Stimulated activated CD4-positive, alpha-beta T cell treated with anti-CD3 and anti-CD28 coated beads, Interleukin-4, amount 100 ng/mL, for 1 hour (primary cell): ENCODE results near the gene LYST.

ENCODE experiments used
- DNase-seq: peaks from one replicate; pipeline ENCODE4 v3.0.0-alpha.2; 2020

Gene LYST

DNA sequence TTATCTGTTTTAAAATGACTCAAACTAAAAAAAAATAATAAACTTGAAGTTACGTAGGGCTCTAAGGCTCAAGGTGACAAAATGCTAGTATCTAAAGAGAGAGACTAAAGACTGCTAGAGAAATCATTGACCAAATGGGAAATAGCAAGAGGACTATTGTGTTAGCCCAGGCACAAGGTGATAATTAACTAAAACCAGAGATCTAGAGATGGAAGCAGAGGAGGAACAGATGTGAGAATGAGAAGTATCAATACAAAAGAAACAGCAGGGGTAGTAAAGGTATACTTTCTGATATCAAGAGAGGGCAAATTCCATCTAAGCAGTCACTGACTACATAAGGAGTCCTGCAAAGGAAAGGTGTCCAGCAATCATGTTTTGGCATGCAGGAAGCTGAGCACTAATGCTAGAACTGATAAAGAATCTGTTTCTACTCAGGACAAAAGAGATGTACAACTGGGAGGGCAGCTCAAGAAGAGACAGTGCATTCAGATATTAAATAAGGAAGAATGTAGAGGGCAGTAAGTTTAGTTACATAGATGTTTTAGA lies 116.9 kb downstream of the LYST start:
- no peak for DNase-seq

DNA sequence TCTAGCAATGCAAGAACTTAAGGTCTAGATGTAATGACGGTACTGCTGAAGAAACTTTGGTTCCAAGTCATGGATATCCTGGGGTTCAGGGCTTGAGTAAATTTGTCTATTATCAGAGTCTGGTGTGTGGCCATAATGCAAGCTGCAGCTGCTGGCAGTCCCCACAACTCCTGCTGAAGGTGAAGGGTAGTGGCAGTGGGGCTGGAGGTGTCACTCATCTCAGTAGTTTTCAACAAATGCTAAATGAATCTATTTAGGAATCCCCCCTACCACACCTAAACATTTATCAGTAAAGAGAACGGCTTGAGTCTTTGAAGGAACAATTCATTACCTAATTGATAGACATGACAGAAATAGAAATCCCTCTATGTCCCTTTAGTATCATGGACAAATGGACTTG lies 118.0 kb downstream of the LYST start:
- no peak for DNase-seq

DNA sequence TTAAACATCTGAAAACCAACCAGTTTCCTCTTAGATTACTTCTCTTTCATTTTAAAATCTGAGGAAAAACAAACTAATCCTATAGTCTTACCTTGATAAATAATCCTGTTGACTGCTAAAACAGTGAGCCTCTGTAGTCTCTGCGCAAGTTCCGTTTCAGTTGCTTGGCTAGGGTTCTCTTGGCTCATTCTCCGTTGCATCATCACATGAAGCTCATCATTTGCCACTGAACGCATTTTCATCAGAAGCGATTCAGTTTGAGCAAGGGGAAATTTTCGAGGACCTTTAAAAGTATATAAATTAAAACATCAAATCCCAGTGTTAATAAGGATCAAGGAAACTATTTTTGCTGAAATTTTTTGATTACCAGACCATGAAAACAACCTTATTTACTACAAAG lies 120.5 kb downstream of the LYST start:
- DNase-seq = no peak

DNA sequence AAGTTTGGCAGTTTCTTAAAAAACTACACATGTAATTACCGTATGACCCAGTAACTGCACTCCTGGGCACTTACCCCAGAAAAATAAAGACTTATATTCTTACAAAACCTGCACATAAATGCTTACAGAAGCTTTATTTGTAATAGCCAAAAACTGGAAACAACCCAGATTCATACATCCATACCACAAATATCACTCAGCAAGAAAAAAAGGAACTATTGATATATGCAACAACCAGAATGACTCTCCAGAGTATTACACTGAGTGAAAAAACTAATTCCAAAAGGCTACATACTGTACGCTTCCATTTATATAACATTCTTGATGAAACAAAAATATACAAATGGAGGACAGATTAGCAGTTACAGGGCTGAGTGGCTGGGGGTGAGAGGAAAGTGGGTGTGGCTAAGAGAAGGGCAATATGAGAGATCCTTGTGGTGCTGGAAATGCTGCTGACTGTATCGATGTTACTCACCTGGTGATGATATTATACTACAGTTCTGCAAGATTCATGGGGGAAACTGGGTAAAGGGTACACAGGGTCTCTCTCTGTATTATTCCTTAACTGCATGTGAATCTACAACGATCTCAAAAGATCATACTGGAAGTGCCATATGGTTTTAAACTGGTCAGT lies 121.1 kb downstream of the LYST start:
- no peak for DNase-seq

DNA sequence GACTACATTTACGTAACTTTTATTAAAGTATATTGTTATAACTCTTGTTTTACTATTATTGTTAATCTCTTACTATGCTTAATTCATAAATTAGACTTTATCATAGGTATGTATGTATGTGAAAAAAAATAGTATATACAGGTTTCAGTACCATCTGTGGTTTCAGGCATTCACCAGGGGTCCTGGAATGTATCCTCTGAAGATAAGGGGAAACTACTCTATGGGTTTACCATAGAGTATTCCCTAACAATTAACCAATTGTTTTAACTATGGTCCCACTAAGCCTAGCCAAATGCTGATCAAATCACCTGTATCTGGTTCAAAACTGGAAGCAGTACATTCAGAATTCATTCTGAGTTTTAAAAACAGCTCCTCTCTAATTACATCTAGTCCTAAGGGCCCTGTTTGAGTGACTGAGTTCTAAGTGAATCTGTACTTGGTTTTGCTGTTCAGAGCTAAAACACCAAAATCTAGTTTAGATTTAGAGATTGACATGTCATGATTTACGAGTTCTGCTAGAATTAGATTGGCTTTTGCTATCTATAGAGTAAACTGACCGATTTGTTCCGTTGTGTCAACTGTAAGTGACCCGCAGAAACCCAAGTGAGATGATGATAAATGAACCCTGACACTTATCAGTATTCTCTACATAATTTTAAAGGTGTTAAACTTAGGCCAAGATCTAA lies 123.6 kb downstream of the LYST start:
- DNase-seq = no peak

DNA sequence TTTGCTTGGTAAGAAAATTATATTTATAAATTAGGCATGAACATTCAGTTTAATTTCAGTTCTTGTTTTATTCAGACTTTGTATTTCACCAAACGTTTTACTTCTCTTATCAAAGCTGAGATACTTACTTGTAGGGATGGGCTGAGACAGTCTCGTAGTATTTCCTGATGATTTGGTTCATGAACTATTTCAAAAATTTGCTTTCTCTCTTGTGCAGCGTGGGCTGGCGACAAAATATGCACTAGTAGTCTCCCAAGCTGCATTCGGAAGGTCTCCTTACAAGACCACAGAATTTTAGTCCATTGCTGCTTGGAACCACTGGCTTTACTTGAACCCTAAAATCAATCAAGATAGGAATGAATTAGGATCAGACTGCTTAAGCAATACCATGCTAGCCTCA lies 125.4 kb downstream of the LYST start:
- DNase-seq = no peak

DNA sequence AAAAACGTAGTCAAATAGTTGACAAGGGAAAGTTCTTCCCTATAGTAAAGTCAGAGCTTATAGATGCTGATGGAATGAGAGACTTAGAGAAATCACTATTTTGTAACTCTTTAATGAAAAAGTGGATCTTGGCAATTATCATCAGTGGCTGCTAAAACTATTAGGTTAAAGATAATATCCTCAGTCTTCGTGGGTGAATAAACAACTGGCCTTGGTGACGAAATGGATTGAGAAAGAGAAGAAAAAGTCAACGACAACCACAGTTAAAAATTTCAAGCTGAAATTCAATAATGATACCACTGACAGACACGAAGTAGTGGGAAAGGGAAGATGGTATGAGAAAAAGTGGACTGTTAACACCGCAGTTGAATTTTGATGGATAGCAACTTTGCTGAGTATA lies 127.1 kb downstream of the LYST start:
- no peak for DNase-seq

DNA sequence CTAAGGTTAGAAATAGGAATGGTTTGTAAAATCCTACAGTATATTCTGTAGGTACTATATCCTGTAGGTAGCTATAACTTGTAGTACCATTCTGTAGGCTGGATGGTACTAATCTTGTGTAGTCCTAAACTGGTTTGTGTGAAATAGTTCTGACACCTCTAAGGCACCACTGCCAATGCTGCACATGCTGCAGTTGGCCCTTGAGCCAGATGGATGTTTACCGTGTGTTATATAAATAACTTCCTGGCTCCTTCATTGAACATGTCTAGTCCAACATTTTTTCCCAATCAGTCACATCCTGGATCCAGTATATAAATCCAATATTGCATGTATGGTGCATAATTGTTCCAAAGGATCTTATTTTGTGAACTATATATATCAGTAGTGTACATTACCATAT lies 127.6 kb downstream of the LYST start:
- DNase-seq = no peak

DNA sequence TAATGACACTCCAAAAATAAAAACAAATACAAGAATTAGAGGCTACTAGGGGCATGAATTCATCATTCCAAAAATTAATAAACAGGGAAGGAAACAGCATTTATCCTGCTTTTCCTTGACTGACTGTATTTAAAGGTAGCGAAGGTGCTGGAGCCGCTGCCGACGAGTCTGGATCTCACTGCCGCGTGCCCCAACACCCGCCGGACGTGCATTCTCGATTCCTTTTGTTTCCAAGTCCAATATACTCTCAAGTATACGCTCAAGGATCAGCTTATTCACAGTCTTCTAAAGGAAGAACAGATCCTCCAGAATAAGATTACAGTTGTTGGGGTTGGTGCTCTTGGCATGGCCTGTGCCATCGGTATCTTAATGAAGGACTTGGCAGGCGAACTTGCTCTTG lies 129.0 kb downstream of the LYST start:
- DNase-seq = no peak

DNA sequence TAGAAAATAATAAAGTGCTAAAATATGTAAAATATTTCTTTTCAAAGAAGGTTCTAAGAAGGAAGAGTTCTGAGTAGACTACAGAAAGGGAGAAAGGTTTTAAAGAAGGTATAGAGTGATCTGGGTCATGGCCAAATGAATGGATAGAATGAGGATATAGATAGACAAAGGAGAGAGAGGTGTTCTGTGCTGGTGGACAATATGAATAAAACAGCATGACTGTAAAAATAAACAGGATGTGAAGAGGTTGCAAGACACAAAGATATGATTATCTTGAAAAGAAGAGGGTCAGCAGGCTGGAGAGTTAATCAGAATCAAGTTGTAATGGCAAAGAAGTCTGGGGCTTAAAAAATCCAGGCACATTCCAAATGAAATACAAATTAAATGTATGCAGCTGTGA lies 130.4 kb downstream of the LYST start:
- DNase-seq = no peak

DNA sequence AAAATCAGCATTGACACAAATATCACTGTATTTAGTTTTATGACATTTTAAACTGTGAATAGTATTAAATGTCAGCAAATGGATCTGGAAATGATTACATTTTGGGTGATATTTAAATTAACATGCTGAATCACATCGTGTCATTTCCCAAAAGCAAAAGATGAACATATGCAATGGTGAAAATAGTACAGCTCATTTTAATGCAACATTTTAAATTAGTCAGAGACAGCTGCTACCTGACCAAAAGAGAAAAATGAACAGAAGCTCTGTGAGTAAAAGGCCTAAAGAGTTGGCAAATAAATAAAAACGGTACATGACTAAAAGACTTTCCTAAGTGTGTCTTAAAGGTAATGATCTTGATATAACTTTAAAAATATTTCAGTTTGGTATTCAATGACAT lies 131.1 kb downstream of the LYST start:
- DNase-seq = no peak

DNA sequence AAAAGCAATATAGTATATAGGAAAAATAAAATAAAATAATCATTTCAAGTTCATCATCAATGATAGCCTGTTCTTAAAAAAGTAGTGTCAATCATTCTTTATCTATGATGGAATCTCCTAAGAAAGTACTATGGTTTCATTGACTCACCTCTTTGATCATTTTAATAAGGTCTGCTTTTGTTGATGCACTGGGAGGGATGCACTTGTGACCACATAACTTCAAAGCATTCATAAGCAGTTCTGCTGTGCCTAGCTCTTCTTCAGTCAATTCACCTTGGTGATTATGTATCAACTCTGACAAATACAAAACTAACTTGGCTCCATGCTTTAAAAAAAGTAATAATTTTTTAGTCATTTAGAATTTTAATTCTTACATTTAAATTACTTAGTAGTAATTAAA lies 132.4 kb downstream of the LYST start:
- no peak for DNase-seq

DNA sequence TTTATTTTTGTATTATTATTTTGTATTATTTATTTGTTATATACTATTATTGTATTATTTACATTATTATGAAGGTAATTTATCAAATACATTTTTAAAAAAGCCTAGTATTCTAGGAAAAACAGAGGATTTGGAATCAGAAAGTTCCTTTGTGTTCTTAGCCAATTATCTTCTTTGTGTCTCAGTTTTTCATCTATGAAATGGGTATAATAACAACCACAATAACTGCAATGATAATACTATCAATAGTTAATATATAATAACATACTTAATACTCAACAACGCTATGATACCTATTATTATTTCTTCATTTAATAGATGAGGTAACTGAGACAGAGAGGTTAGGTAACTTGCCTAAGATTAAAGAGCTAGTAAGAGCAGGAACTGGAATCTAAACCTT lies 136.7 kb downstream of the LYST start:
- no peak for DNase-seq

DNA sequence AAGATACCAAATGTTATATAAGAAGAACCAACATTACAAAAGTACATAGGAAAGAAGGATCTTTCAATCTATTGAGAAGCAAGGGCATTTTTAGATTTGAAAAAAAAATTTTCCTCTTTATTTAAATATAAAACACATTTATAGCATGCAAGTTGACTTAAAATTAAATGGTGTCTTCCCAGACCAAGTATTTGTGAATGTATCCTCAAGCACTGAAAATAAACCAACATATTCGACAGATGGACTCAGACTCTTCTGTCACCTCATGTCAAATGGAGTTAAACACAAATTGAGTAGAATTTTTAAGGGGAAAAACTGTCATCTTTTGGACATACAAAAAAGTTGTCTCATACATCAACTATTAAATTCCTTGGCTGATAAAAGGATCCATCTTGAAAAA lies 140.1 kb downstream of the LYST start:
- DNase-seq = no peak

DNA sequence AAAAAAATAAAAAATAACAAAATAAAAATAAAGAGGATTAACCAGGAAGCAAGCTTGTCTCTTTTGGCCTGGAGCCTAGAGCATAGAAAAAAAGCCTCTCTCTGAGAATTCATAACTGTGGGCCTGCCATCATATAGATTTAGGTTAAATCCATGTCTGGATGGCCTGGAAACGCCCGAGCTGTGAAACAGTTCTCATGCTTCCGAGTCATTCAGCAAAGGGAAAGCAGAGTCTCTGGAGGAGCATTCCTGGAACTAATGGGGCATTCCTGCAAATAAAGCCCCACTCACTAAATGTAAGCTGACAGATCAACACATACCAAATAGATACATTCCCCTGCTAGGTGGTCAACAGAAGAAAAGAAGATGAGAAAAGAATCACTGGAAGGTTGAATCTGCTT lies 141.3 kb downstream of the LYST start:
- DNase-seq = no peak

DNA sequence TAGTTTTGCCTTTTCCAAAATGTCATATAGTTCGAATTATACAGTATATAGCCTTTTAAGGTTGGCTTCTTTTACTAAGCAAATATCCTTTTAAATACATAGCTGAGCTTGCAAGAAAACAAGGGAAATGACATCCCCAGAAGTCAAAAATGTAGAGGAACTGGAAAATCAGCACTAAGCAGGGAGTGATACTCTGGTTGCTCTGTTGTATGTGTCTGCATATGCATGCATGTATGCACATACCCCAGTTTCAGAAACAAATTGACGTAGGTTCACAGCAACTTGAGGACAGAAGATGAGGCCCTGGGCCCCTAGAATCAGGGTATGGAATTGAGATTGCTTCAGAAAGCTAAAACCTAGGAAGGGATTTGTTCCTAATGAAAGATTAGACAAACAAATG lies 142.0 kb downstream of the LYST start:
- DNase-seq = no peak

DNA sequence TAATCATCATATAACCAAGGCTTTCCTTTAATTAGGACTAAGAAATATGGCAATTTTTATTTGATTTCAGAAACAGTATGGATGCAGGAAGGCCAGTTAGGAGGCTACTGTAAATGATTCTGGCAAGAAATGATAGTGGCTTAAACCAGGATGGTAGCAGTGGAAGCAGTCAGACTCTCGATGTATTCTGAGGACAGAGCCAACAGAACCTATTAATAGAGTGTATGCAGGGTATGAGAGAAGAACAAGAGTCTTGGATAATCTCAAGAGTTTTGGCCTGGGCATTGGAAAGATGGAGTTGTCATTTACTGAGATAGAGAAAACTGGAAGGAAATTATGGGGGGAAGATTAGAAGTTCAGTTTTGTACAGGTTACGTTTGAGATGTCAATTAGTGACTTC lies 143.8 kb downstream of the LYST start:
- no peak for DNase-seq

DNA sequence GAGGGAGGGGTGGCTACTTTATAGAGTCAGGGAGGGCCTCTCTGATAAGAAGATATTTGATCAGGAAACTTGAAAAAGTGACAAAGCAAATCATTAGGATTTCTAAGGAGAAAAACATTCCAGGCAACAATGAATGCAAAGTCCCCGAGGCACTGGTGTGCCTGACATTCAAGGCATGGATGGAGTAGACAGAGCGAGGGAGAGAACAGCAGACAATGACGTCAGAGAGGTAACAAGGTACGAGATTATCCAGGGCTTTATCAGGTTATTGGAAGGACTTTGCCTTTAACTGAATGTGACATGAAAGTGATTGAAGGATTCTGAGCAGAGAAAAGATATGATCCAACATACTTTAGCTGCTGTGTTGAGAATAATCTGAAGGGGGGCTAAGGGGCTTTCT lies 144.7 kb downstream of the LYST start:
- no peak for DNase-seq

DNA sequence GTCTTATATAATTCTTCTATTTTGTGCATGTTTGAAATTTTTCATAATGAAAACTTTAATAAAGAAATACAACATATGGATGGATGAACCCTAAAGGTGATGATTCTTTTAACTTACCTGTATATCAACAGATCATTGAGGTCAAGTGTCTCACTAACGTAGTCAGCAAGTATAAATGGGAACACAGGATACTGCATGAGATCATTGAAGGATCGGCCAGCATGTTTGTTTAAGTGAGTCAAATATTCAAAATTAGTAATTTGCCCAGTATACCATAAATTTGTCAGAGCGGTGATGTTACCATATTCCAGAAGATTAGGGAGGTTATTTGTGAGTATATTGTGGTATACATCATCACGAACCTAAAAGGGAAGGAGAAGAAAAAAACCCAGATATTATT lies 146.2 kb downstream of the LYST start:
- no peak for DNase-seq

DNA sequence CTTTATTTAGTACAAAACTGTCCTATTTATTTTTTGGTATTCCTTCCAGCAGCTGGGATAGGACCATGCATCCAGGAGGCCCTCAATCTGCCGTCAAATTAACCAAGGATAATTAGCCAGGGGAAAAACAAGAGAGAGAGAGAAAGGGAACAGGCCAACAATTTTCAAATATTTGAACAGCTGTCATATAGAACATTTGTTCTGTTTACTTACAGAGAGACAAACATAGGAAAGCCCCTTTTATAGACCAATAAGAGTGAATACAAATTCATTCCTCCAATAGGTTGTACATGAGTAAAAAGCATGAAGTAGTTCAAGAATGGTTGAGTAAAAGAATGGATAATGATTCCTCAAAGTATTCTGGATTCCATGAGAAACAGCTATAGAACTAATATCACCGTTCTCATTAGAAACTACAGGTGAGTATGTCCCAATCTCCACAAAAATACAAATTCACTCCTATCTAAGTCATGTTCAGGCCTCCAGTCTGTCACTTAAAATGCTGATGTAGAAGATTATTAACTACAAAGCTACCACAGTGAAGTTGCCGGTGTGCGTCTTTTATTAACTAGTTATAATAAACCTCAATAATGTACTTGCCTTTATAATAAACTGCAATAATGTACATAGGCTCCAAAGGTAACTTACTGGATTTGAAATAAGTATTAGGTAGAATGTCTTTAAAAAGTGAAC lies 152.4 kb downstream of the LYST start:
- no peak for DNase-seq

DNA sequence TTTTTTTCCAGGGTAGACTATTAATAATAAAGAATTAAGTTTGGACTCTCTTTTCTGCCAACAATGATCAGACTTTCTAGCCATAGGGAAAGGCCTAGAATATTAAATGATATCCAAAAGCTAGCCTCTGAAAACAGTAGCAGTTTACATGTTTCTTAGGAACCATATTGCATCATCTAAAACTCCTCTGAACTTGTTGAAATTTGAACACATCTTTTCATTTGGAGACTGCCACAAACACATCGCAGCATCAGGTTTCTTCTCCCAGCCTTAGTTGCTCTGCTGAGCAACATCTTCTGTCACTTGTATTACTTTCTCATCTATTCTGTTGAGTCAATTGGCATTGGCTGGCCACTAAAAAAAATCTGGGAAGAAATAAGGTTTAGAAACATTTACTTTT lies 153.9 kb downstream of the LYST start:
- no peak for DNase-seq

DNA sequence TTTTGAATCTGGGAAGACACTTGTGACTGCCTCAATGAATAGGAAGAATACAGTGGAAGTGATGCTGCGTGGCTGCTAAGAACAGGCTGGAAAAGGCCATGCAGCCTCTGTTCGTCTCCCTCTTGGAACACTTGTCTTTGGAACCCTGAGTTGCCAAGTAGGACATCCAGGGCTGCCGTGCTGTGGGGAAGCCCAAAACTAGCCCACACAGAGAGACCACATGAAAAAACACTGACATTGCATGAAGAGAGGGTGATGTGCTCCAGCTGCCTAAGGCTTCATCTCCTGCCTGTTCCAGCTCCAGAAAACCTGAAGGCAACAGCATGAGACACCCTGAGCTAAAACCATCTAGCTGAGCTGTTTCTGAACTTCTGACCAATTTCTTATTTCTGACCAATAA lies 156.0 kb downstream of the LYST start:
- DNase-seq = no peak

DNA sequence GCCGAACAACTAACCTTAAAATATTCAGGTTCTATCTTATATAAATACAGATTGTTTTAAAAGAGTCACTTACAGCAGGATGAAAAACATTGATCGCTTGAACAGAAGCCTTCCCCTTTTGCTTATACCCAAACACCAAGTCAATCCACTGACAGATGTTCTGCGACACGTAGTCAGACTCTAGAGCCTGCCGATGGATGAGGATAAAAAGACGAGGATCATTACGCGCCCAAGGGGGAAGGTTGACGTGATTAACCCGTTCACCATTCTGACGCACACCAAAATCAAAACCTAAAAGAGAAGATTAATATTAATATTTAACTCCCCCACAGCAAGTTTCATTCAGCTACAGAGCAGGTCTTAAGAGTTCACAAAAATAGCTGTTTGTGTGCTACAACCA lies 157.7 kb downstream of the LYST start:
- no peak for DNase-seq

DNA sequence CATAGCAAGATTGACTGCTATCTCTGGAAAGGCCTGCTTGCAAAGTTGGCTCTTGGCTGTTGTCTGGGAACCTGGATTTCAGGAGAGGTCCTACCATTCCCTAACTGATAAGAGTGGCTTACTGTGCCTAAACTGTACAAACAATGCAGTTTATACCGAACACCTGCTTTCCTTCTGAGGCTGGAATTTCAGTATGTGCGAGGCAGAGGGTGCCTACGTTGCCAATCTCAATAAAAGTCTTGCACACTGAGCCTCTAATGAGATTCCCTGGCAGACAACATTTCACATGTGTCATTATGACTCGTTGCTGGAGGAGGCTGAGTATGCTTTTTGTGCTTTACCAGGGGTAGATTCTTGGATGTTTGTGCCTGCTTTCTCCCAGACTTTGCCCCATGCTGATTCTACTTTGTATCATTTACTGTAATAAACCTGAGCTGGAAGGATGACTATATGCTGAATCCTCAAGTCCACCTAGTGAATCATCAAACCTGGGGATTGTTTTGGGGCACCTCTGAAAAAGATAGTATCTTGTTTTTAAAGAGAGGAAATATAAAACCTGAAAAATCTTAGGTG lies 158.2 kb downstream of the LYST start:
- DNase-seq = no peak
